Limb (tissue), 2 donors: ENCODE data around the gene RNF166.

Source experiments
- DNase-seq, 2 donors: peaks; one replicate each; pipeline ENCODE4 v3.0.0-alpha.2; 2016; ENCODE audit errors: extremely low spot score in 2 of 2

Gene RNF166

DNA sequence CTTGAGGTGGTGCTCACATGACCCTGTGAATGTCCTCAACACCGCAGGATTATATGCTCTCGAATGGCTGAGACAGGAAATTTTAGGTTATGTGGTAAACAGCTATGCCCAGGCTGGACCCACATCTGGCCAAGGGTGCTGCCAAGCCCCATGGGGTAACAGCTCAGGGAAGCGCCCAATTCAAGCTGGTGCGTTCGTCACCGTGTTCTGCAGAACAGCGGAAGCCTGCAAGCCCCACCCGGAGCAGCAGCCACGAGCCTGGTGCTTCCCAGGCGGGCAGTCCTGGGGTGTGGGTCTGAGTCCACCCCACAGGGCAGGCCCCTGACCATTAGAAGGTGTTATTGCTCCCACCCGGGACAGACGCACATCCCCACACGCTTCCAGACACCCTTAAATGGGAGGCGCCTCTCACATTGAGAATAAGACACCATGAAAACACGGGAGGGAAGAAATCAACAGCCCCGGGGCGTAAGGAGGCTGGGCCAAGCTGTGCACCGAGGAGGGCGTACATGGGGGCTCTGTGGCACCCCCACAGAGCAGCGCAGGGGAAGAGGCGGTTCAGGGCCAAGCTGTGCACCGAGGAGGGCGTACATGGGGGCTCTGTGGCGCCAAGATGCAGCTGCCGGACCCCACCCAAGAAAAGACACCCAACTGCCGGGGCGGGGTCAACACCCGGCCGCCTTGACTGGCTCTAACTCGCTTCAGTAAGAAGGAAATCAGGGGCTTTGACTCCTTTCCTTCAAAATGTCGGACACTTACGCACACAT, 52.4 kb downstream of the RNF166 start:
- no peak for DNase-seq

DNA sequence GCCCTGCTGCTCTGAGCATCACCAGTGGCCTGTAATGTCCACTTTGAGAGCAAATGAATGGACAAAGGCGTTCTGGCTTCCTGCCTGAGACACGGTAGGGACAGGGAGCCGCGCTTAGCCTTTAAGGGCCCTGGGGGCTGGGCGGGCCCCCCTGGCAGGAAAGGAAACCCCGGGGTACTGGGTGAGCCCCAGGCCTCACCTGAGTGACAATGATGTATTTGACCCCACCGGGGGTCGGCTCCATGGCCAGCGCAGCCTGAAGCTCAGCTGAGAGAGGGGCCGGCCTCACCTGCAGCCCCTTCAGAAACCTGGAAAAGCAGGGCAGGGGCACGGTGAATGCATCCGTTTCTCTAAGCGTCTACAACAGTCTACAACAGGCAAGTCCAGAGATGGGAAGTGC, 53.1 kb downstream of the RNF166 start:
- no peak for DNase-seq

DNA sequence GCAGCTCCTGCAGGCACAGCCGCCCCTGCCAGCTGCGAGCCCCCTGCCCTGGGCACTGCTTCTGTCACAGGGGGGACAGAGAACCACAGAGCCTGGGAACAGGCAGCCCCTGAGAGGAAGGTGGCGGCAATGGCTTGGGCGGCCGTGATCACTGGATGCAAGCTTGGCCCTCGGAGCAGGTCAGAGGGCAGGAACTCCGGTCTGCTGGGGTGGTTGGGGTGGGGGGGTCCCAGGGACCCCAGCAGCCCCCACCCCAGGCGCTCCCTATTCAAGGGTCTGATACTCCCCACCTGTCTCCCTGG, 53.5 kb downstream of the RNF166 start:
- no peak for DNase-seq

DNA sequence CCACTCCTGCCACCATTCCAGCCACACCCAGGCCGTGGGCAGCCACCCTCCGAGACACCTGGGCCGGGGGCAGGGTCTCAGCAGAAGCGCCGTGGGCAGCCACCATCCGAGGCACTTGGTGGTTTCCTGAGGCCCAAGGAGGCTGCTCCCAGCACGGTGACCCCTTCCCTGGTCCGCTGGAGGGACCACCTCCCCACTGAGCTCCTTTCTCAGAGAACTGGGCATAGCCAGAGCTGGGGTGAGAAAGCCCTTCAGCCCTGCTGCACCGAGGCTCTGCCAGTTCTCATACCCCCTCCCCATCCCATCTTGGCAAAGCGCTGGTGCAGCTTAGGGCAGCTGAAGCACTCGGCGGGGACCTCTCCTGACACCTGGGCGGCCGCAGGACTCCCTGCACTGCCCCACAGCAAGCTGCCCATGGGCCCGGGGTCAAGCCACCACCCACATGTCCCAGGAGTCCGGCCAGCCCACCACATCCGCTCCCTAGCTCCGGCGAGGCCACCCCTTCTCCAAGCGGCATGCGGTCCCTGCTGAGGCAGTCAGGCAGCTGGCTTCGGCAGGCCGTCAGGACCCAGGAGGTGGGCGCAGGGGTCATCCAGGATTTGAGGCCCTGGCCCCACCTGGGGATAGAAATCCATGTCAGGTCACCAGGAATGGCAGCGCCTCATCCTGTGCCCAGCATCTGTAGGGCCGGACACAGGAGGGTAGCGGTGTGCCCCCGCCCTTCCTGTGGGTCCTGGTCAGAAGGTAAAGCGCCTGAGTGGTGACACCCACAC, 54.0 kb downstream of the RNF166 start:
- no peak for DNase-seq

DNA sequence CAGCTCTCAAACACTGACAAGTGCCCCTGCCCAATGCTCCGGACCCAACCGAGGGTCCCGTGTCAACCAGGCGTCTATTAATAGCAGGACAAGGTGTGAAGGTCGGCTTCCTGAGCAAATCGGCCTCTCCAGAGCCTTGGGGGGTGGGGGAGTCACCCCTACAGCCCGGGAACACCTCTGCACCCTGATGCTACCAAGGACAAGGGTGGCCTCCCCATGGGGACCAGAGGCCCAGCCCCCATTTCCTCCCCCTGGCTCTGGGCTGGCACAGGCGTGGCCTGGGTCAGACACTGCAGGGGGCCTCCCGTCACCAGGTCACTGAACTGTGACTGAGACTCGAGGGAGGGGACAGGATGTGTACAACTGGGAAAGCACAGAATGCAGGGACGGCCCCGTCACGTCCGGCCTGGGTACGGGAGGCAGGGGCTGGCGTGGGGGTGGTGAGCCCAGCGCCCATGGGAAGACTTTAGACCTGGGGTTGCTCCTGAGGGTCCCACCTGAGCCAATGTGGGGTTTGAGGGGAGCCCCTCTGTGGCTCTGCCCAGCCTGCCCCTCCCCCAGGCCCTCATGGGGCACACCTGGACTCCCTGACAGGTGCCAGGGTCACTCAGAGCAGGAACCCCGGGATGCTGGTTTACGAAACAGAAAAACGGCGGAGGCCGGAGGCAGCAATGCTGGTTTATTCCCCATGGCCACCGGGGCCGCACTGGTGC, 54.8 kb downstream of the RNF166 start:
- DNase-seq: no peak

DNA sequence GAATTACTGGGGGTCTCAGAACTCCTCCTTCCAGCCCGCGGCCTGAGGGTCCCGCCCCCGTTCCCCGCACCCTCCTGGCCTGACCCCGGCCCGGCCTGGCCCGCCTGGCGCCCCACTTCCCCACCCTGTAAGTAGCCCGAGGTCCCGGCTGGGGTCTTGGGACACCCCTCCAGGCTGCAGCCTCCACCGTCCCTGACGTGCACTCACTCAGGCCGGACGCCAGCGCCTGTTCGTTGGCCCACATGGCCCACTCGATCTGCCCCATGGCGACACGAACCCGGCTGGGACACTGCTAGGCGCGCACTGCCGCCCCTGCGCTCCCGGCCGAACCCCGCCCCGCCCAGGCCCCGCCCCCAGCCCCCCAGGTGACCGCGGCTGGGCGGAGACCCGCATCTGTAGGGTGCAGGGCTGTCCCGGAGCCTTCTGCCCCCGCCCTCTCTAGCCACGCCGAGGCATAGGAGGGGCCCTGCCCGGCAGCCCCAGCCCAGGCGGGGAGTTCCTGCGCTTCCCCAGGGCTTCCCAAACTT, 55.4 kb downstream of the RNF166 start, which contains the start of gene CYBA:
Gene CYBA, minus strand, starts transcription at position 305 of the 527 bp plus-strand sequence. Its CDS starts 40 bp downstream, at position 265.
- peak; percentile 9 to 77 for DNase-seq

DNA sequence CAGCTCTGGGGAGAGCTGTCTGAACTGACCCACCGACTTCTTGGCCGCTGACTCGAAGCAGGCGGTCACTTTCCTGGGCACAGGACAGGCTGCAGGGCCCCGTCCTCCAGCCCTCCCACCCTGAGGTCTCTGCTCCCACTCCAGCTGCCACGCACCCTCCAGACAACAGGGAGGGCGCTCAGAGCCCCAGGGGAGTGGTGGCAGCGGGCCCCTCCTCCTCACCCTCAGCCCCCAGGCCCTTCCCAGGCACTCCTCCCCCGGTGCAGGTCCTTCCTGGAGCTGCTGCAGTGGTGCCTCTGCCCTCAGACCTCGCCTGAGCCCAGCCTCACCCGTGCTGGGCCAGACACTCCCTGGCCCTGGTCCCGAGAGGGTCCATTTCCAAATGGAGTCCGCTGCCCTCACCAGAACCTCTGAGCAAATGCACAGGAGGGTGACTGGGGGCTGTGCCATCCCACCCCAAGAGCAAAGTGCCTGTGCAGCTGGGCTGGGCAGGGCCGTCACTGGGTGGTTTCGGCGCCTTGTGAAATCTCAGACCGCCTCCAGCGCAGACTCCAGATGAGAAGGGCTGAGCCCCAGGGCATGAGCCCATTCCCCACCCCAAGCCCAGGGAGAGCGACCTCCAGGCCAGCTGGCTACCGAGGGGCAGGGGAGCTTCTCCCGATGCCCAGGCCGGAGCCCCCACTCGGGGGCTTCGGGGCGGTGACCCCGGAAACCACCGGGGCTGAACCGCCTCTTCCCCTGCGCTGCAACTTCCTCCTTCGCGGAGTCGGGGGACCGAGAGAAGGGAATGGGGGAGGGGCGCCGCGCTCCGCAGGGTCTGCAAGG, 56.1 kb downstream of the RNF166 start:
- no peak for DNase-seq

DNA sequence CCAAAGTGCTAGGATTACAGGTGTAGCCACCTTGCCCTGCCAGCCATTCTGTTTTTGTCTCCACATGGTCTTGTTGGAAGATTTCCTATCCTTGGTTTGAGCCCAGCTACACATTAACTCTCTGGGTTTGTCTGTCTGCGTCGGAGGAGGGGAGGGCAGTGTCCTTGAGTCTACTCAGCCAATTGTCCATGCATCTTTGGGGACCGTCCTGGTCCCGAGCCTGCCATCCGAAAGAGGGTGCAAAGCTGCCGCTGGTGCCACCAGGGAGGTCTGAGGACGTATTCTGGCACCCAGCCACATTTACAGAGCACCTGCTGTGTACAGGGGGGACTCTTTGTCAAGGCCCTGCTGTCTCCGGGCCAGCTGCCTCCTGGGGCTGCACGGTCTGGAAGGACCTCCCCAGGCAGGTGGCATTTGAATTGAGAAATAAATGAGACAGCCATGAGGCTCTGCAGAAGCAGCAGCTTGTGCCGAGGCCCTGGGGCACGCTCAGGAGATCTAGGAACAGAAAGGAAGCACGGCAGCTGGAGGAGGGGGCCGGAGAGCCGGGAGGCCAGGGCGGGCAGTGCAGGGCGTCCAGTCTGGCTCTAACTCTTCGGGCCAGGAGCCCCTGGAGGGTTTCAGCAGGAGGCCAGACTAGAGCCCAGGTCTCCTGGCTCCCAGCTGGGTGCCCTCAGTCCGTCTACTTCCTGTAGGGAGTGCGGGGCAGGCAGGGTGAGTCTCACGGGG, 56.8 kb downstream of the RNF166 start:
- DNase-seq: peak in 1 of 2 donors; percentile 40

DNA sequence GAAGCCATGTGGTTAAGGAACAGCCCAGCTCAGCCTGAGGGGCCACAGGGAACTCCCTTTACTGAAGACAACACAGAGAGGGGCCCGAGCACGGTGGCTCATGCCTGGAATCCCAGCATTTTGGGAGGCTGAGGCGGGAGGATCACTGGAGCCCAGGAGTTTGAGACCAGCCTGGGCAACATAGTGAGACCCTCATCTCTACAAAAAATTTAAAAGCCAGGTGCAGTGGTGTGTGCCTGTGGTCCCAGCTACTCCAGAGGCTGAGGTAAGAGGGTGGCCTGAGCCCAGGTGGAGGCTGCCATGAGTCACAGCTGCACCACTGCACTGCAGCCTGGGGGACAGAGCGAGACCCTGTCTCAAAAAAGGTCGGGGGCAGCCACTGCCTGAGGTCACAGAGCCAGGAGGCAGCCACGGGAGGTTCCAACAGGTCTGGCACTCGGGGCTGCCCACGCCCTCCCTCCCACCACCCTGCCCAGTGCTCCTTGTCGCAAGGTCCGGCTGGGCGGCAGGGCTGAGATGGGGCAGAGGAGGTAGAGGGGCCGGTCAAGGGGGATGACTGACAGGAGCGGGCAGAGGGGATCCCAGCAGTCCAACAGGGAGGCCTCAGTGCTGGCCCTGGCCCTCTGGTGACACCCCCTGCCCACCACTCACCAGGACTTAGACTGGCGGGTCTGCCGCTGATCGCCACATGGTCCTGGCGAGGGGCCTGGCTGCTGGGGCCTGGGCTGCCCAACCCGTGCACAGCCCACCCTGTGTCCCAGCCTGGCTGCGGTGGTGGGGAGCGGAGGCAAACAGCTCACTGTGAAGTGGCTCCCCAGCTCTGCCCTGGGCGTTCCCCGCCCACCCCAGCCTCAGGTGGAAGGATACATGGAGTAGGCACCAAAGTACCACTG, 58.8 kb downstream of the RNF166 start:
- DNase-seq: no peak
